NT2/D1 (cell line): ENCODE measurements around the gene COL23A1.

Source experiments
- SUZ12 ChIP-seq: IDR thresholded peaks from 2 replicates; pipeline ENCODE4 v1.6.1; 2011; ENCODE audit not compliant: insufficient read length, insufficient read depth; ENCODE audit errors: extremely low read depth
- YY1 ChIP-seq: IDR thresholded peaks from 2 replicates; pipeline ENCODE4 v1.6.1; 2011; ENCODE audit not compliant: insufficient read length, insufficient read depth
- ZNF274 ChIP-seq: IDR thresholded peaks from 2 replicates; pipeline ENCODE4 v1.6.1; 2011; ENCODE audit warnings: mild to moderate bottlenecking, low read depth, low read length

DNA sequence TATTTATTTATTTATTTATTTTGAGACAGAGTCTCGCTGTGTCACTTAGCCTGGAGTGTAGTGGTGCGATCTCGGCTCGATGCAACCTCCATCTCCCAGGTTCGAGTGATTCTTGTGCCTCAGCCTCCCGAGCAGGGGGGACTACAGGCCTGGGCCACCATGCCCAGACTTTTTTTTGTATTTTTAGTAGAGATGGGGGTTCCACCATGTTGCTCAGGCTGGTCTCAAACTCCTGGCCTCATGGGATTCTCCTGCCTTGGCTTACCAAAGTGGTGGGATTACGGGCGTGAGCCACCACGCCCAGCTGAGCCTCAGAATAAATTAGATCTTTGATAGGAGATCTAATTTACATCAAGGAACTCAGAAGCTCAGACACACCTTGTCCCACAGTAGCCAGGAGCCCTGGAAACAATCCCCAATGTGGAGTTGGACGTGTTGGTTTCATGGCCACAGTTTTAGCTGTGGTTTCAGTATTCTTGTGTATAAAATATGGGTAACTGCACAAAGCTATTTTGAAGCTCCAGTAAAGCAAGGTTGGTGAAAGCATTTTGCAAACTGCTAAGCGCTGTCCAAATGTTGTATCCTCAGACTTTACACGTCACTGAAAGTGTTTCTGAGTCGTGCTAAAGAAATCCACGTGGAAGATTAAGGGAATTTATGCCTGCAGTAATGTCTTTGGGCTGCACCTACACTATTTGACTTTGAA lies 388.8 kb downstream of the COL23A1 start:
- TF ChIP-seq YY1: no peak
- no peak for TF ChIP-seq ZNF274
- TF ChIP-seq SUZ12: no peak
